HEK293T (cell line): ENCODE measurements around the gene ARHGAP32.

ENCODE experiments used
- BHLHE40 ChIP-seq: fragments of 450-650 bp; IDR thresholded peaks from 2 replicates; pipeline ENCODE4 v1.6.1; 2016; ENCODE audit warnings: mild to moderate bottlenecking, moderate library complexity, borderline replicate concordance
- CTBP1 ChIP-seq: fragments of 450-650 bp; IDR thresholded peaks from 2 replicates; pipeline ENCODE4 v1.6.1; 2016; ENCODE audit warnings: borderline replicate concordance
- ELF4 ChIP-seq: fragments of 450-650 bp; IDR thresholded peaks from 2 replicates; pipeline ENCODE4 v1.6.1; 2017; ENCODE audit warnings: antibody characterized with exemption
- FOXA1 ChIP-seq: fragments of 450-650 bp; IDR thresholded peaks from 2 replicates; pipeline ENCODE4 v1.6.1; 2016; ENCODE audit warnings: mild to moderate bottlenecking
- FOXK2 ChIP-seq: fragments of 450-650 bp; IDR thresholded peaks from 2 replicates; pipeline ENCODE4 v1.6.1; 2016; ENCODE audit warnings: mild to moderate bottlenecking
- FOXM1 ChIP-seq: fragments of 450-650 bp; IDR thresholded peaks from 2 replicates; pipeline ENCODE4 v1.6.1; 2017; ENCODE audit warnings: mild to moderate bottlenecking, borderline replicate concordance
- LEF1 ChIP-seq: fragments of 450-650 bp; IDR thresholded peaks from 2 replicates; pipeline ENCODE4 v1.6.1; 2017; ENCODE audit warnings: mild to moderate bottlenecking, borderline replicate concordance
- NFRKB ChIP-seq: fragments of 450-650 bp; IDR thresholded peaks from 2 replicates; pipeline ENCODE4 v1.6.1; 2016; ENCODE audit warnings: mild to moderate bottlenecking, moderate library complexity
- PKNOX1 ChIP-seq: fragments of 450-650 bp; IDR thresholded peaks from 2 replicates; pipeline ENCODE4 v1.6.1; 2016
- SP1 ChIP-seq: fragments of 450-650 bp; IDR thresholded peaks from 2 replicates; pipeline ENCODE4 v1.6.1; 2017
- SUZ12 ChIP-seq: fragments of 450-650 bp; IDR thresholded peaks from 2 replicates; pipeline ENCODE4 v1.6.1; 2016; ENCODE audit warnings: mild to moderate bottlenecking
- TARDBP ChIP-seq: fragments of 450-650 bp; IDR thresholded peaks from 2 replicates; pipeline ENCODE4 v1.6.1; 2016

DNA sequence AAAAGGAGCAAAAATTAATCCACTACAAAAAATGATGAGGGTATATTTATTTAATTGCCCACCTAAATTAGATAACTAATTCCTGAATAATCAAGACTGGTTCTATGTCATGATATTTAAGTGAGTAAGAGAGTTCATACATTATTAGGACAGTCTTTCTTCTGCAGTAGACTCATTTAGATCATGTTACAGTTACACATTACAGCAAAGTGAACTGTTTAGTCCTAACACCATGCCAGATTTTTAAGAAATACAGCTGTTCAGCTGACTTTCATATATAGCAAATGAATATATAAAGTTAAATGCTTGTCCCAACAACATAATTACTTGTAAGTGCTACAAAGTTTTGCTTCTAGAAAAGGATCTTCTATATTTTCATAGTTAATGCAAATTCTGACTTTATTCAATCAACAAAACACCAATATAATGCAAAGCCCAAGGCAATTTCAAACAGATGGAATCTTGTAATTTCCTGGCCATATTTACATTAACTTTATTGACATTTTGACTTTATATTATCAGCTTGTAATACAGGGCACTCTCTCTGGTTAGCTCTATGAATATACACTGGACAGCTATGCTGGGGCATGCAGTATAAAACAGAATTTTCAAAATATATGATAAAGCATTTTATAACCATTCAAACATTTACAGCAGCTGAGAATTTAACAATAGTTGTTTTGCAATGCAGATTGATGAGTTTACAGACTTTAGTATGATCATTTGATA lies 203.7 kb downstream of the ARHGAP32 start:
- no peak for TF ChIP-seq FOXM1
- no peak for TF ChIP-seq LEF1
- TF ChIP-seq ELF4: no peak
- no peak for TF ChIP-seq FOXK2
- TF ChIP-seq NFRKB: no peak
- TF ChIP-seq SP1: no peak
- TF ChIP-seq TARDBP: no peak
- TF ChIP-seq SUZ12: no peak
- TF ChIP-seq BHLHE40: no peak
- no peak for TF ChIP-seq FOXA1
- no peak for TF ChIP-seq PKNOX1
- TF ChIP-seq CTBP1: no peak
